ENCODE measurements around the gene DOK6.

DNA sequence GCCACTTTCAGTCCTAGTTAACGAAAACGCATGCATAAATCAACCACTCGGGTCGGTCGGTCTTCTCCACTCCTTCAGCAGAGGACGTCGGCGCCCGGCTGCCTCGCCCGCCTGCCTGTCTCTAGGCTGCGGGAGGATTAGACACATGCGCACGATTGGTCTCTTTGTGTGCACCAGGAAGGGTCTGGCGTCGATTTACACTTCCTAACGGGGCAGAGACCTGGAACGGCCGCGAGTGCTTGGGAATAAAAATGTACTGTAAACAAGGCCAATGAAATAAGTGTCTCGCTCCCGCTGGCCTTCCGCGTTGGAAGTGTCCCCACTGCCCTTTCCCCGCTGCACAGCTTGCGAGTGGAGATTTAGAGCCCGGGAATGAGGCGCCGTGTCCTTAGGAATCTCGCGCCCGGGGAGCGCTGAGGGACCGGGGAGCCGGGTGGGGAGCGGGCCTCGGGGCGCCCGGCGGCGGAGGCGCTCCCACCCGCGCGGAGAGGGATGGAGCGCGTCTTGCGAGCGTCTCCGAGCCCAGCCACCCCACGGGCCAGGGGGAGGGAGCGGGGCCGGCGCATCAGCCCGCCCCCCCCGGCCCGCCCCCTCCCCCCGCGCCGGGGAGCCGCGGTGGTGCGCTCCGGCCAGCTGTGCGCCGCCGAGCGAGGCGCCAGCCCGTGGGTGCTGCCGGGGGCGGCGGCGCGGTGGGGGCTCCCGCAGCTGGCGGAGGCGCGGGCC lies at the start of gene DOK6:
- TF ChIP-seq, protein P1, sequence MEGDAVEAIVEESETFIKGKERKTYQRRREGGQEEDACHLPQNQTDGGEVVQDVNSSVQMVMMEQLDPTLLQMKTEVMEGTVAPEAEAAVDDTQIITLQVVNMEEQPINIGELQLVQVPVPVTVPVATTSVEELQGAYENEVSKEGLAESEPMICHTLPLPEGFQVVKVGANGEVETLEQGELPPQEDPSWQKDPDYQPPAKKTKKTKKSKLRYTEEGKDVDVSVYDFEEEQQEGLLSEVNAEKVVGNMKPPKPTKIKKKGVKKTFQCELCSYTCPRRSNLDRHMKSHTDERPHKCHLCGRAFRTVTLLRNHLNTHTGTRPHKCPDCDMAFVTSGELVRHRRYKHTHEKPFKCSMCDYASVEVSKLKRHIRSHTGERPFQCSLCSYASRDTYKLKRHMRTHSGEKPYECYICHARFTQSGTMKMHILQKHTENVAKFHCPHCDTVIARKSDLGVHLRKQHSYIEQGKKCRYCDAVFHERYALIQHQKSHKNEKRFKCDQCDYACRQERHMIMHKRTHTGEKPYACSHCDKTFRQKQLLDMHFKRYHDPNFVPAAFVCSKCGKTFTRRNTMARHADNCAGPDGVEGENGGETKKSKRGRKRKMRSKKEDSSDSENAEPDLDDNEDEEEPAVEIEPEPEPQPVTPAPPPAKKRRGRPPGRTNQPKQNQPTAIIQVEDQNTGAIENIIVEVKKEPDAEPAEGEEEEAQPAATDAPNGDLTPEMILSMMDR (IDR thresholded peaks at IDR 0.05) = no peak
- TF ChIP-seq POLR2A (IDR thresholded peaks at IDR 0.05) (no peak), POLR2AphosphoS5 (IDR thresholded peaks at IDR 0.05) (no peak)
